Amniotic epithelial cell (primary cell): ENCODE data around the gene IL3.
A peak's percentile ranks its signal among the peaks of the same experiment; 100 is the strongest.
"Not testable (repeated sequence)": the region's sequence is repeated elsewhere in the genome, so short reads cannot be mapped to it uniquely, and the experiment has no call there.

Experiments
- DNase-seq: peaks from one replicate; pipeline ENCODE4 v3.0.0-alpha.2; 2010; ENCODE audit warnings: low read depth

IL3 gene

DNA sequence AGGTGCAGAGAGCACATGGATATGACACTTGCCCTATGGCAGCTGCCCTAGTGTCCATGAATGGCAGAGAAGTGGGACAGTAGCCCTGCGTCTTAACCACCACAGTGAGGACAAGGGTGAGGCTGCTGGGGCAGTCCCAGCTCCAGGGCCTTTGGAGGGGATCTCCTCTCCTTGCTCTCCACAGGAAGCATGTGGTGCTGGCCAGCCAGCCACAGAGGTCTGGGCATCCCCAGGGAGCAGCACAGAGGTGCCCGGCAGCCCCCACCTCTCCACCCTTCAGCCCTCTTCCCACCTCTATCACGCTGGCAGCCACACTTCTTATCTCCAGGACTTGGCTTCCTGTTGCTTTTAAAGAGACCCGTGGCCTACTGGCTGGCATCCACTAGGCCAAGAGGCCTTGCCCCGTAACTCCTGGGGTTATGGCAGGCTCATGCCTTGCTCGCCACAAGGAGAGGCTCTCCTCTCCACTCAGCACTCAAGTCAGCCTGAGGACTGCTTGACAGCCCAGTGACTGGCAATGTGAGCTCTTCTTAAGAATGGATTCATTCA lies 35.0 kb downstream of the IL3 start:
- no peak for DNase-seq

DNA sequence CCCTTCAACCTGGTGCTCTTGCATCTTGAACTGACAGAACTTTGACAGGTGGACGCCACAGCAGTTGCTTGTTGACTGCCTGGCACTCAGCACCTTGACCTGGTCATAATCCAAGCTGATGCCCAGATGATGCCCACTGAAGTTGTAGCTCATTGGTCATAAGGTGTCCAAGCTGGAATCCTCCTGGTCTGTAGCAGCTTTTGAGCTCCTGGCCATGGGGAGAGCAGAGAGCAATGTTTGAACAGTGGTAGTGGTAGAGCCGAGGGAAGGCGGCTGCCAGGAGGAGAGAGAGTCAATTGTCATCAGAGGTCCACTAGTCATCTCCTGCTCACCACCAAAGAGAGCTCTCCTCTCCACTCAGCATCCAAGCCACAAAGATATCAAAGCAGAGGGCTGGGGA lies 36.4 kb downstream of the IL3 start:
- no peak for DNase-seq

- peak; percentile 48 for DNase-seq
These were observed 37.7 kb downstream of the IL3 start for GRCh38 chr5:132098151-132098594.

DNA sequence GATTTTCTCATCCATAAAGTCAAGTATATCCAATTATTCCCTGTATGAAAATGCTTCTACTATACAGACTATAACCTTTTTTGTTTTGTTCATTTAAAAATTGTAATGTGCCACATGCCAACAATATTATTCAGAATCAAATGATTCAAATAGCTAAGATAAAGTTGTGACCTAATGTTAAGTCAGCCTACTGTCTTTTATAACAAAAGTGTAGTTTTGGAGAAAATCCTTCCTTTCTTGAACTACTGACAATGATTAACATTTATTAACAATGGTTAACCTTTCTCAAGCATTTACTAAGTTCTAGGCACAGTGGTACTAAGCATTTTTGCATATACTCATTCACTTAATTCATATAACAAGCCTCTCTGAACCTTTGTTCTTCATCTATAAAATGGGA lies 38.2 kb downstream of the IL3 start:
- DNase-seq, result no peak

GRCh38 chr5:132099076-132099748 lies 38.8 kb downstream of the IL3 start:
- DNase-seq, result no peak

- DNase-seq, result no peak
These were observed 39.5 kb downstream of the IL3 start for GRCh38 chr5:132099905-132100304.

- no peak for DNase-seq
These were observed 40.3 kb downstream of the IL3 start for GRCh38 chr5:132100672-132101261.

DNA sequence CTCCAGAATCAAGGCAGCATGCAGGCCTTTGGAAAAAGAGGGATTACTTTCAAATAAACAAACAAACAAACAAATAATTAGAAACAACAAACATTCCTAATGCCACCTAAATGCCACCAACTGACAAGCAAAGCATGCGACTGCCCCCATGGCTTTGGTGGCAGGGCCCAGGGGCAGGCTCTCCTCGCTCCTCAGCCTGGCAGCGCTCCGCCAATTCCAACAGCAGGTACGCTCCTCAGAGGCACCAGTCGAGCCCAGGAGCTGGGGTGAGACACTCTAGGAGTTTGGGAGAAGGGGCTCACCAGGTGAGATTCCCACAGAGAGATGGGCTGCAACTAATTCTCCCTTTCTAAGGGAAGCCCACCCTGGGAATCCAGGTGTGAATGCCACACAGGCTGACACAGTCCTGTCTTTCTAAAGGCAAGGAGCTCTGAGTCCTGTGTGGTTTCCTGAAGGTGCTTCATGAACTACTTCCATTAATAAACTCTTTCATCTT lies 41.0 kb downstream of the IL3 start:
- DNase-seq, result no peak

DNA sequence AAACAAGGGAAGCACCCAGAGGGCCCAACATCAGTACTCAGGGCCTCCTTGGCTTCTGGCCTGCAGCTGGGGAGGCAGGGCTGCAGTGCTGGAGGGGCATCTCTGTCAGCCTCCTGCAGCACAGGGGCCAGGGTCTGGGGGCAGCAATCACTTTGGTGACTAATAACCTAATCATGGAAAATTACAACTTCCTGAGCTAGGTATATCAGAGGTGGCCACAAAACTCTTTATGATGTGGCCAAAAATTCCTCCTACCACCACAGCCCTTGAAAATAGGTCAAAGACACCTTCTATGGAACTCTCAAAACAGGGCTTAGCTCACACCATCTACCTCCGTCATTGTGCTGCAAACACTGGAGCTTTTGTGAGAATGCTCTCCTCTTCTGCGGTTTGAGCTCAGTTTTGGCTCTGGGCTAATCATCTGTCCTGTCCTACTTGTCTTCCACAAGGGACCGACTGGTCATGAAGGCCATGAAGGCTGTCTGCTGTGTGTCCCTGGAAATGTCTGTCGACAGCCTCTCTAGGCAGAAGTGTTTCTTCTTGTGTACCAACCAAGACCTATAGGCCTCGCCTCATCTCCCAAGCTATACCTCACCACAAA lies 41.7 kb downstream of the IL3 start:
- DNase-seq, result no peak

DNA sequence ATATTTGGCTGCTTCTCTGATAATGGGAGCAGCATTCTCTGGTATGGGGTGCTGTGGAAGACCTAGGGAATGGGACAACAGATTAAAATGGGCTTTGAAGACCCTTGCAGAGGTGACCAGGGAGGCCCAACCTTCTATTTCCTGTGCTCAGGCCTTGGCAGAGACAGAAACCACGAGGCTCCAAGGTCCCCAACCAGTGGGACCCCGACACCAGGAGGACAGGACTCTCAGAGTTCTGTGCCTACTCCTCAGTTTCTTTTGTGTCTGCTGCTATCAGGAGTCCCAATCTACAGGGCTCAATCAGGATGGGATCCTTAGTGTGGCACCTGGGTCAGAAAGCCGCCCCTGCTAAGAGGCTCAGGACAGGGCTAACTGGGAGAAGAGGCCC lies 42.5 kb downstream of the IL3 start:
- DNase-seq, result no peak

DNA sequence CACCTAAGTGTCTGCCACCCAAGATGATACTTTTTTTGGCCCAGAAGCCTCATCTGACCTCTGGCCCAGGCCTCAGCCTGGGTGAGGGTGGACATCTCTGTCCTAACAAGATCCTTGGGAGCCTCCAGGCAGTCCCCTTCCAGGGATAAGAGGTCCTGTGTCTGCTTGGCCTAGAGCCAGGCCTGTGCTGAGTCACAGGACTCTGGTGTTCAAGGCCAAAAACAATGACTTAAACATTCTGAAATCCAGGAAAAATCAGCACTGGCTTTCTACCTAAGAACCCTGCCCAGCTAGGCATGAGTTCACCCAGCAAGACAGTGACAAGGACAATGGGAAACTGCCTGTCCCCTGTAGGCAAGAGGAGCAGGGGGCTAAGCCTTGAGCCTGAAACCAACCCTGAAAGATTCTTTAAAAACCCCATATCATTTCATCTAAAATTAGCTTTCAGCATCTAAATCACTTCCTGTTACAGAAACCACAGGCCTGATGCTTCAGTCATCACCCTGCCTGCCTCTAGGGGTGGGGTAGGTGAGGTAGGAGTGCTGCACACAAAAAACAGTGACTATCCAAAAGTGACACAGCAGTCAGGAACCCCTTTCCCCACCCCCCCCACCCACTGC lies 43.0 kb downstream of the IL3 start:
- peak; percentile 84 for DNase-seq

DNA sequence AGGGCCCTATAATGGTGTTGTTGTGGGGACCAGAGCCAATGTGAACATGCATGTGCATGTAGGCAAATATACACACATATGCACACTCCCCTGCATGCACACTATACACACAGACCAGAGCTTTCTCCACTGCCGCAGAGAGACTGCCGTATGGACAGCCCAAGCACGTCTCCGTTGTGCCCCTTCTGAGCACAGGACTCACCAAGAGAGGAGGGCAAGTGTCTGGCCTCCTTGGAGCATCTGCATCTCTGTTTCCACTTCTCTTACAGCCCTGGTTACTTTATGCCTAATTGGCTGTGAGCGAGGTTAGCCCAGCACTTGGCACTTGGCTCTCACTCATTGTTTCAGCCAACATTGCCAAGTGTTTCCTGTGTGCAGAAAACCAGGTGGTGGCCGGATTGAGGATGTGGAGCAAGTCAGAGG lies 43.5 kb downstream of the IL3 start:
- DNase-seq, result no peak

GRCh38 chr5:132104556-132104955 lies 44.1 kb downstream of the IL3 start:
- no peak for DNase-seq

DNA sequence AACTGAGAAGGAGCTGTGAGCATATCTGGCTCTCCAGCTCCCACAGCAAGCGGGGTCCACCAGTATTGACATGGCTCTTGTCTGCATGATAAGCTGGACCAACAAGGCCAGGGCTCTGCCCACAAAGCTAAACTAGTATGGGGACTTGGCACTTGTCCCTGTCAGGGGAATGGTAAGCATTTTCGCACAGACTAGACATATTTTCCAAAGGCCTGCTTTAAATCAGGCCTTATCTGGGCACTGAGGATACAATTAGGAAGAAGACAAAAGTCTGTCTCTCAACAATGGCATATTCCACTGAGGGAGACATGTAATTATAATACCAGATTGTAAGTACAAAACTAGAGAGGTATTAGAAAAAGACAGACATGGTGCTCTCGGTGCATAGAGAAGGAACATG lies 45.2 kb downstream of the IL3 start:
- no peak for DNase-seq

DNA sequence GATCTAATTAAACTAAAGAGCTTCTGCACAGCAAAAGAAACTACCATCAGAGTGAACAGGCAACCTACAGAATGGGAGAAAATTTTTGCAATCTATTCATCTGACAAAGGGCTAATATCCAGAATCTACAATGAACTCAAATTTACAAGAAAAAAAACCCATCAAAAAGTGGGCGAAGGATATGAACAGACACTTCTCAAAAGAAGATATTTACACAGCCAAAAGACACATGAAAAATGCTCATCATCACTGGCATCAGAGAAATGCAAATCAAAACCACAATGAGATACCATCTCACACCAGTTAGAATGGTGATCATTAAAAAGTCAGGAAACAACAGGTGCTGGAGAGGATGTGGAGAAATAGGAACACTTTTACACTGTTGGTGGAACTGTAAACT lies 48.0 kb downstream of the IL3 start:
- DNase-seq, result not testable (repeated sequence)

- not testable (repeated sequence) for DNase-seq
These were observed 48.5 kb downstream of the IL3 start for GRCh38 chr5:132108957-132109356.

- no peak for DNase-seq
These were observed 49.1 kb downstream of the IL3 start for GRCh38 chr5:132109494-132110053.

DNA sequence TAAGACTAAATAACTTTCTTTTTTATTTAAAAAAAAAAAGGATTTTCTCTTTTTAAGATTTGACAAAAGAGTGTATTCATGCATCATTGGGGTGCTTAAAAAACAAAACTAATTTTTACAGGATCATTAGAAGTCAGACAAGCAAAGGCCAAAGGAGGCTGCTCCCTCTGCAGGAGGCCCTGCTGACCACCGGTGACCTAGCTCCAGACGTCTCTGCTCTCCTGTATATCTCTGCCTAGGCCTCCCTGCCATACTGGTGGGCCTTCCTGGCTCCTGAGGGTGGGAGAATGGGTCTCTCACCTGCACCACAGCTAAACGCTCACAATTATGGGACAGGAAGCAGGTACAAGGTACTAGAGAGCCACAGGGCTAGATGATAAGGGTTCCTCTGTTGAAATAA lies 49.7 kb downstream of the IL3 start:
- DNase-seq, result no peak

- DNase-seq, result no peak
These were observed 50.5 kb downstream of the IL3 start for GRCh38 chr5:132110930-132111329.

DNA sequence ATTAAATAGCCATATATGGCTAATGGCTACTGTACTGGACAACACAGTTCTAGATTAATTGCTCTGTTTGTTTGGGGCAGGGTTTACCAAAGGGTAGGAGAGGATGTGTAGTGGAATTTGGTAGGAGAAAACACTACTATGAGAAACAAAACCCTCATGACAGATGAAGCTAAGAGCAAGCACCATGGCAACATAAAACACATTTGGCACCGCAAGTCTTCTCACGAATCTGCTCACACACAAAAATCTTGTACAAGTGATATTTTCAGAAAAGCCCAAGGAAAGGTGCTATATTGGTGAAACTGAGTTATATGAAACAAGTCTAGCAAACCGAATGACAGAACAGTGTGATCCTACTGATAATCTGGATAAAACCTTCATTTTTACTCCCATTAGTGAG lies 51.7 kb downstream of the IL3 start:
- no peak for DNase-seq
